HEK293 (cell line): ENCODE measurements around the gene FAM210B.
"Not testable (repeated sequence)": the region's sequence is repeated elsewhere in the genome, so short reads cannot be mapped to it uniquely, and the experiment has no call there.

Experiments
- CTCF ChIA-PET: fragments of 350-600 bp; formaldehyde crosslinking; extraction: SDS; loops from one replicate; lab custom pipeline; 2021; ENCODE audit warnings: antibody characterized with exemption; lab: Yijun Ruan, JAX
- POLR2A ChIA-PET: fragments of 300-600 bp; formaldehyde crosslinking; extraction: SDS; loops from one replicate; lab custom pipeline; 2020; ENCODE audit warnings: antibody characterized with exemption, inconsistent platforms; lab: Yijun Ruan, JAX
- H3K27ac ChIP-seq: fragments of 200-500 bp; sonication (Bioruptor generic); 2 replicates; pipeline ENCODE4 v1.5.1; 2014; ENCODE audit warnings: low read depth, low read length, control low read depth, inconsistent platforms; ENCODE audit errors: extremely low read depth
- H3K36me3 ChIP-seq, 2 experiments: fragments of 200-500 bp in 1 of 2; sonication (Bioruptor generic) in 1 of 2; 1 replicate in 1 of 2; 2 replicates in 1 of 2; pipeline ENCODE4 v1.5.1; 2014 to 2017; ENCODE audit warnings: inconsistent platforms in 2 of 2, low read length in 2 of 2; ENCODE audit not compliant: control insufficient read depth in 2 of 2, insufficient read depth in 1 of 2
- H3K4me1 ChIP-seq: fragments of 200-500 bp; sonication (Bioruptor generic); 2 replicates; pipeline ENCODE4 v1.5.1; 2014; ENCODE audit warnings: mild to moderate bottlenecking, low read length, inconsistent platforms; ENCODE audit not compliant: control insufficient read depth, insufficient read depth
- H3K4me3 ChIP-seq: 2 replicates; pipeline ENCODE4 v1.5.1; 2011; ENCODE audit warnings: low read depth, mild to moderate bottlenecking, control low read depth, low read length, moderate library complexity
- H3K9me3 ChIP-seq: fragments of 200-500 bp; sonication (Bioruptor generic); 2 replicates; pipeline ENCODE4 v1.5.1; 2014; ENCODE audit warnings: low read depth, low read length, inconsistent platforms; ENCODE audit not compliant: control insufficient read depth, insufficient read depth
- ATF2 ChIP-seq: fragments of 450-650 bp; formaldehyde crosslinking; IDR thresholded peaks from 2 replicates; pipeline ENCODE4 v1.5.1; 2016; ENCODE audit warnings: missing biosample characterization, missing genetic modification characterization, low read depth
- CTCF ChIP-seq: fragments of 450-650 bp; formaldehyde crosslinking; IDR thresholded peaks from 2 replicates; pipeline ENCODE4 v1.5.1; 2016; ENCODE audit warnings: missing biosample characterization, missing genetic modification characterization
- GFI1B ChIP-seq: fragments of 450-650 bp; formaldehyde crosslinking; IDR thresholded peaks from 2 replicates; pipeline ENCODE4 v1.5.1; 2016; ENCODE audit warnings: missing biosample characterization, missing genetic modification characterization
- REST ChIP-seq: fragments of 450-650 bp; formaldehyde crosslinking; IDR thresholded peaks from 2 replicates; pipeline ENCODE4 v1.5.1; 2016; ENCODE audit warnings: missing biosample characterization, missing genetic modification characterization
- ZNF148 ChIP-seq: fragments of 450-650 bp; formaldehyde crosslinking; IDR thresholded peaks from 2 replicates; pipeline ENCODE4 v1.5.0; 2017; ENCODE audit warnings: missing biosample characterization, missing genetic modification characterization, borderline replicate concordance
- ZNF529 ChIP-seq: fragments of 450-650 bp; formaldehyde crosslinking; IDR thresholded peaks from 2 replicates; pipeline ENCODE4 v1.5.1; 2017; ENCODE audit warnings: missing genetic modification characterization, missing biosample characterization; ENCODE audit not compliant: insufficient replicate concordance
- ZNF596 ChIP-seq: fragments of 450-650 bp; IDR thresholded peaks from 2 replicates; pipeline ENCODE4 v1.5.0; 2018; ENCODE audit warnings: missing biosample characterization, mild to moderate bottlenecking, missing genetic modification characterization, moderate library complexity
- ZNF654 ChIP-seq: fragments of 450-650 bp; formaldehyde crosslinking; IDR thresholded peaks from 2 replicates; pipeline ENCODE4 v1.5.1; 2016; ENCODE audit warnings: low read depth, missing biosample characterization, missing genetic modification characterization
- ZSCAN5A ChIP-seq: fragments of 450-650 bp; formaldehyde crosslinking; IDR thresholded peaks from 2 replicates; pipeline ENCODE4 v1.5.1; 2016; ENCODE audit warnings: missing biosample characterization, missing genetic modification characterization

Gene FAM210B

GRCh38 chr20:56328861-56329260 is 29.9 kb upstream of the FAM210B start:
- POLR2A ChIA-PET = no interaction called here
- no peak overlapping the region for H3K27ac ChIP-seq
- H3K36me3 ChIP-seq = no peaks in the 10 kb centered on the region

GRCh38 chr20:56336709-56337108 is 22.1 kb upstream of the FAM210B start:
- H3K4me3 ChIP-seq, POLR2A ChIA-PET, H3K27ac ChIP-seq, H3K9me3 ChIP-seq, H3K36me3 ChIP-seq, H3K4me1 ChIP-seq: not testable (repeated sequence)
- CTCF ChIA-PET = interaction anchor here (0.7 kb wide), 1 partner anchor 1566 kb away, joined by 3 read pairs; no protein-coding TSS in a partner anchor

More at GRCh38 chr20:56328861-56329260, 29.9 kb upstream of the FAM210B start:
- no peaks in the 10 kb centered on the region for H3K9me3 ChIP-seq
- no peak overlapping the region for H3K4me3 ChIP-seq
- no peak for TF ChIP-seq ZNF148 (tag by site-specific recombination)
- no peak for TF ChIP-seq ZSCAN5A
- TF ChIP-seq ATF2 (tag by site-specific recombination) = no peak
- peak; percentile 89 for TF ChIP-seq REST
- H3K4me1 ChIP-seq = no peaks in the 10 kb centered on the region
- CTCF ChIA-PET = interaction anchor here (1.6 kb wide), 1 partner anchor 15 kb away, joined by 4 read pairs; no protein-coding TSS in a partner anchor

- H3K4me1 ChIP-seq = peaks cover 6% of the 10 kb centered on the region; the same call in 1 of the 2 replicates
- no peaks in the 10 kb centered on the region for H3K36me3 ChIP-seq
- no peaks in the 10 kb centered on the region for H3K9me3 ChIP-seq
- CTCF ChIA-PET = interaction anchor here (0.6 to 2.9 kb wide), 7 partner anchors 10 to 1294 kb away, joined by 3 to 15 read pairs (median 6); partner anchors contain the start of gene MC3R
- TF ChIP-seq ZNF529 (tag by site-specific recombination) (no peak), GFI1B (tag by site-specific recombination) (no peak)
- no peak overlapping the region for H3K4me3 ChIP-seq
- no peak overlapping the region for H3K27ac ChIP-seq
- POLR2A ChIA-PET = no interaction called here
Measured at GRCh38 chr20:56342783-56343182, 16.0 kb upstream of the FAM210B start.

- Histone ChIP-seq H3K36me3 (no peaks in the 10 kb centered on the region), H3K4me3 (no peak overlapping the region), H3K9me3 (no peaks in the 10 kb centered on the region), H3K4me1 (peaks cover 6% of the 10 kb centered on the region; the same call in 1 of the 2 replicates), H3K27ac (no peak overlapping the region)
- ChIA-PET POLR2A (no interaction called here), CTCF (interaction anchor here (0.5 to 2.9 kb wide), 25 partner anchors 9 to 1743 kb away, joined by 3 to 15 read pairs (median 4); partner anchors contain the start of genes FAM210B and MC3R)
- TF ChIP-seq CTCF = peak; percentile 55
- TF ChIP-seq ZNF596 (tag by site-specific recombination) = no peak
- peak; percentile 74 for TF ChIP-seq ZNF654 (tag by site-specific recombination)
Measured at GRCh38 chr20:56343861-56344381, 14.9 kb upstream of the FAM210B start.
